ENCODE data around the gene ANKRD40.
A peak's percentile ranks its signal among the peaks of the same experiment; 100 is the strongest.

Gene ANKRD40

DNA sequence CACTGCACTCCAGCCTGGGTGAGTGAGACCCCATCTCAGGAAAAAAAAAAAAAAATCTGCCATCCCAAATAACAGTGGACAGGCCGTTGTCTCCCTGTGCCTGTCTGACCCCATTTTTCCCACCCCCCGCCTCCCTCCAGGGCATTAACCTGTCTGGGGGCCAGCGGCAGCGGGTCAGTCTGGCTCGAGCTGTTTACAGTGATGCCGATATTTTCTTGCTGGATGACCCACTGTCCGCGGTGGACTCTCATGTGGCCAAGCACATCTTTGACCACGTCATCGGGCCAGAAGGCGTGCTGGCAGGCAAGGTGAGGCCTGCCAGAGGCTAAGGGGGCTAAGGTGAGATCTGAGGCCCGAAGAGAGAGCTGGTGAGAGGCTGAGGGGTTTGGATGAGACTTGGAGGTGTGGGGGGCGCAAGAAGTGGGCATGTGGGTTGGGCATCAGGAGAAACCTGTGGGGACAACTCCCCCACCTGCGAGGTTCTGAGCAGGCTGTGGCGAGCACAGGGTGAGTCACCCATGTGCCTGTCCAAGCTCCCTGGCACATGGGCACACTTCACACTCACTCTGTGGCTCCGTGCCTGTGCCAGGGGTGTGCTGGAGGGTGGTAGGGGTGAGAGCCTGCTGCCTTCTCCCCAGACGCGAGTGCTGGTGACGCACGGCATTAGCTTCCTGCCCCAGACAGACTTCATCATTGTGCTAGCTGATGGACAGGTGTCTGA lies 34.7 kb downstream of the ANKRD40 start:
- no peak for DNase-seq (ENCODE audit: low read depth, low spot score)
- Histone ChIP-seq H3K9me3 (ENCODE audit: insufficient read depth, low read length) (no peaks in the 10 kb centered on the region), H3K36me3 (ENCODE audit: insufficient read depth, insufficient read length, low read length) (no peaks in the 10 kb centered on the region), H3K9ac (ENCODE audit: insufficient read length, low read depth) (no peak overlapping the region), H3K27me3 (ENCODE audit: insufficient read depth, insufficient read length) (no peaks in the 10 kb centered on the region), H3K4me1 (ENCODE audit: insufficient read depth, insufficient read length) (peaks cover 9% of the 10 kb centered on the region), H3K4me3 (ENCODE audit: insufficient read length, low read depth) (no peak overlapping the region)
- TF ChIP-seq SUZ12 (IDR thresholded peaks at IDR 0.05; ENCODE audit: extremely low read depth, insufficient read depth, insufficient read length): no peak
- TF ChIP-seq YY1 (IDR thresholded peaks at IDR 0.05; ENCODE audit: insufficient read depth, insufficient read length): no peak
- no peak for TF ChIP-seq ZNF274 (IDR thresholded peaks at IDR 0.05; ENCODE audit: low read depth, low read length)

DNA sequence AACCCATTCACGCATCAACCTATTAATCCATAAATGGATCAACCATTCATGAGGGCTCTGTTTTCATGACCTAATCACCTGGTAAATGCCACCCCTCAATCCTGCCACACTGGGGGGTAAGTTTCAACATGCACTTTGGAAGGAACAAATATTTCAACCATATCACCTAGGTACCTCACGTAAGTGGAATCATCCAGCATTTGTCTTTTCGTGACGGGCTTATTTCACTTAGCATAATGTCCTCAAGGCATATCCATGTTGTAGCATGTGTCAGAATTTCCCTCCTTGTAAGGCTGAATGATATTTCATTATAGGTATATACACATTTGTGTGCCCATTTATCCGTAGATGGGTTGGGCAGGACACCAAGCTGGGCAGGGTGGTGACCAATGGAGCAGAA lies 35.6 kb downstream of the ANKRD40 start:
- Histone ChIP-seq H3K9ac (ENCODE audit: insufficient read length, low read depth) (no peak overlapping the region), H3K36me3 (ENCODE audit: insufficient read depth, insufficient read length, low read length) (no peaks in the 10 kb centered on the region), H3K4me3 (ENCODE audit: insufficient read length, low read depth) (no peak overlapping the region), H3K9me3 (ENCODE audit: insufficient read depth, low read length) (no peaks in the 10 kb centered on the region), H3K4me1 (ENCODE audit: insufficient read depth, insufficient read length) (peaks cover 16% of the 10 kb centered on the region), H3K27me3 (ENCODE audit: insufficient read depth, insufficient read length) (no peaks in the 10 kb centered on the region)
- TF ChIP-seq ZNF274 (IDR thresholded peaks at IDR 0.05; ENCODE audit: low read depth, low read length) (no peak), YY1 (IDR thresholded peaks at IDR 0.05; ENCODE audit: insufficient read depth, insufficient read length) (no peak), SUZ12 (IDR thresholded peaks at IDR 0.05; ENCODE audit: extremely low read depth, insufficient read depth, insufficient read length) (no peak)
- DNase-seq (ENCODE audit: low read depth, low spot score): no peak

DNA sequence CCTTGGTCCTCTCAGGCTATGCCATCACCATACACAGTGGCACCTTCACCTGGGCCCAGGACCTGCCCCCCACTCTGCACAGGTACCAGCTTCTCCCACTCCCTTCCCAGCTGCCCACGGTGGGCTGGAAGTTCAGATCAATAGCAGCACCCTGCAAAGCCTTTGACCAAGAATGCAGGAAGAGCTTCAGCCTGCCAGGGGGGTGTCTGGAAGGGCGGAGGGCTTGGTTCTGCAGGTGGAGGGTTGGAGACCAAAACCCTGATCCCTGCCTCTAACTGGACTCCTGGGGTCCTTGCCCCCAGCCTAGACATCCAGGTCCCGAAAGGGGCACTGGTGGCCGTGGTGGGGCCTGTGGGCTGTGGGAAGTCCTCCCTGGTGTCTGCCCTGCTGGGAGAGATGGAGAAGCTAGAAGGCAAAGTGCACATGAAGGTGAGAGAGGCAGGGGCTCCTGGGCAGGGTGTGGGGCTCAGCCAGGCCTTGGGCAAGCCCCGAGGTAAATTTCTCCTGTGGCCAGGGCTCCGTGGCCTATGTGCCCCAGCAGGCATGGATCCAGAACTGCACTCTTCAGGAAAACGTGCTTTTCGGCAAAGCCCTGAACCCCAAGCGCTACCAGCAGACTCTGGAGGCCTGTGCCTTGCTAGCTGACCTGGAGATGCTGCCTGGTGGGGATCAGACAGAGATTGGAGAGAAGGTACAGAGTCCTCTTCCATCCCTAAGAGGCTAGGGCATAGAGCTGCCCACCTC lies 38.7 kb downstream of the ANKRD40 start:
- Histone ChIP-seq H3K9ac (ENCODE audit: insufficient read length, low read depth) (peak overlapping the region; percentile 33), H3K36me3 (ENCODE audit: insufficient read depth, insufficient read length, low read length) (no peaks in the 10 kb centered on the region), H3K9me3 (ENCODE audit: insufficient read depth, low read length) (no peaks in the 10 kb centered on the region), H3K4me3 (ENCODE audit: insufficient read length, low read depth) (no peak overlapping the region), H3K4me1 (ENCODE audit: insufficient read depth, insufficient read length) (peaks cover 16% of the 10 kb centered on the region), H3K27me3 (ENCODE audit: insufficient read depth, insufficient read length) (no peaks in the 10 kb centered on the region)
- TF ChIP-seq ZNF274 (IDR thresholded peaks at IDR 0.05; ENCODE audit: low read depth, low read length) (no peak), SUZ12 (IDR thresholded peaks at IDR 0.05; ENCODE audit: extremely low read depth, insufficient read depth, insufficient read length) (no peak), YY1 (IDR thresholded peaks at IDR 0.05; ENCODE audit: insufficient read depth, insufficient read length) (no peak)
- no peak for DNase-seq (ENCODE audit: low read depth, low spot score)

DNA sequence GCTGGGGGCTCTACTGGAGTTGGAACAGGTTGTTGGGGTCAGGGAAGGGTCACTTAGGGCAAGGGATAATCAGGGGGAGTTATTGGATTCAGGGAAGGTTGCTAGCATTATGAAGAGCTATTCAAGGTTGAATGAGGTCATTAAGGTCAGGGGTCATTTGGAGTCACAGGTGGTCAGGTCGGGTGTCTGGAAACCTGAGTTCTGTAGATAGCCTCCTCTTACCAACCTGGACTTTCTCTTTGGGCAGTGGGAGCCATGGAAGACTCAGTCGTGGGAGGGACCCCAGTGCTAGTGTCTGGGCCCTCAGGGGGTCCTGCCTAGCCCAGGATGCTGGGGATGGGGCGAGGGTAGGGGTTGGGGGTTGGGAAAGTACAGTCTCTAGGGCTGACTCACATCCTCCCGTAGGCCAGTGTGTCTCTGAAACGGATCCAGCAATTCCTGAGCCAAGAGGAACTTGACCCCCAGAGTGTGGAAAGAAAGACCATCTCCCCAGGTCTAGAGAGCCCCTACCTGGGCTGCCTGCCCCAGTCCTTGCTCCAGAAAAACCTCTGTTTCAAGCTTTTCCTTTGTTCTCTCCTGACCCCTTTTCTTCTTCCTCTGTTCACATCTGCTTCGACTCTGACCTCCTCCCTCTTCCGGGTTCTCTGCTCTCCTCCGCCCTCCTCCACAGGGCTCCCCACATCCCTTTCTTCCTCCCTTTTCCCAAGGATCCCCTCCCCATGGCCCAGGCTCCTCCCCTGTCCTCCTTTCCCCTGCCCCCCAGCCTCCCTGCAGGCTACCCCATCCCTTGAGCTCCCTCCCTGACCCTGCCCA lies 39.5 kb downstream of the ANKRD40 start:
- DNase-seq (ENCODE audit: low read depth, low spot score): no peak
- no peak overlapping the region for H3K4me3 ChIP-seq (ENCODE audit: insufficient read length, low read depth)
- no peaks in the 10 kb centered on the region for H3K9me3 ChIP-seq (ENCODE audit: insufficient read depth, low read length)
- no peak for TF ChIP-seq ZNF274 (IDR thresholded peaks at IDR 0.05; ENCODE audit: low read depth, low read length)
- no peak for TF ChIP-seq SUZ12 (IDR thresholded peaks at IDR 0.05; ENCODE audit: extremely low read depth, insufficient read depth, insufficient read length)
- no peak for TF ChIP-seq YY1 (IDR thresholded peaks at IDR 0.05; ENCODE audit: insufficient read depth, insufficient read length)
- peak overlapping the region; percentile 33 for H3K9ac ChIP-seq (ENCODE audit: insufficient read length, low read depth)
- no peaks in the 10 kb centered on the region for H3K27me3 ChIP-seq (ENCODE audit: insufficient read depth, insufficient read length)
- H3K36me3 ChIP-seq (ENCODE audit: insufficient read depth, insufficient read length, low read length): no peaks in the 10 kb centered on the region
- H3K4me1 ChIP-seq (ENCODE audit: insufficient read depth, insufficient read length): peaks cover 22% of the 10 kb centered on the region

DNA sequence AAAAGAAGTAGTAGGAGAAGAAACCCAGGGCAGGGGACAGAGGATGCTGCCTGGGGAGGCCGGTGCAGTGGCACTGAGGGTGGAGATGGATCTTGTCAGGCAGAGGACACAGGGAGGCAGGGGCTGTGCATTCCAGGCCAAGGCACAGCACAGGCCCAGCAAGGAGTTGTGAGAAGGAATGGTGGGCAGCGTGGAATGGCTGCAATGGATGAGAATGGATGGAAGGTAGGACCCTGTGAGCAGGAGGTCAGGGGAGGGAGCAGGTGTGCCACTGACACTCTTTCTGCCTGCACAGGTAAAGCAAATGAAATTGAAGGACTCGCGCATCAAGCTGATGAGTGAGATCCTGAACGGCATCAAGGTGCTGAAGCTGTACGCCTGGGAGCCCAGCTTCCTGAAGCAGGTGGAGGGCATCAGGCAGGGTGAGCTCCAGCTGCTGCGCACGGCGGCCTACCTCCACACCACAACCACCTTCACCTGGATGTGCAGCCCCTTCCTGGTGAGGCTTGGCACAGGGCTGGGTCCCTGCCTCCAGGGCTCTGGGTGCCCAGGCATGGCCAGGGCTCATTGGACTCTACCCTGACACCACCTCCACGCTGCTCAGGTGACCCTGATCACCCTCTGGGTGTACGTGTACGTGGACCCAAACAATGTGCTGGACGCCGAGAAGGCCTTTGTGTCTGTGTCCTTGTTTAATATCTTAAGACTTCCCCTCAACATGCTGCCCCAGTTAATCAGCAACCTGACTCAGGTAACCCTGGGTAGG lies 40.3 kb downstream of the ANKRD40 start:
- Histone ChIP-seq H3K9ac (ENCODE audit: insufficient read length, low read depth) (no peak overlapping the region), H3K4me3 (ENCODE audit: insufficient read length, low read depth) (no peak overlapping the region), H3K9me3 (ENCODE audit: insufficient read depth, low read length) (no peaks in the 10 kb centered on the region), H3K36me3 (ENCODE audit: insufficient read depth, insufficient read length, low read length) (no peaks in the 10 kb centered on the region), H3K4me1 (ENCODE audit: insufficient read depth, insufficient read length) (peaks cover 22% of the 10 kb centered on the region), H3K27me3 (ENCODE audit: insufficient read depth, insufficient read length) (no peaks in the 10 kb centered on the region)
- TF ChIP-seq YY1 (IDR thresholded peaks at IDR 0.05; ENCODE audit: insufficient read depth, insufficient read length) (no peak), ZNF274 (IDR thresholded peaks at IDR 0.05; ENCODE audit: low read depth, low read length) (no peak), SUZ12 (IDR thresholded peaks at IDR 0.05; ENCODE audit: extremely low read depth, insufficient read depth, insufficient read length) (no peak)
- DNase-seq (ENCODE audit: low read depth, low spot score): no peak

DNA sequence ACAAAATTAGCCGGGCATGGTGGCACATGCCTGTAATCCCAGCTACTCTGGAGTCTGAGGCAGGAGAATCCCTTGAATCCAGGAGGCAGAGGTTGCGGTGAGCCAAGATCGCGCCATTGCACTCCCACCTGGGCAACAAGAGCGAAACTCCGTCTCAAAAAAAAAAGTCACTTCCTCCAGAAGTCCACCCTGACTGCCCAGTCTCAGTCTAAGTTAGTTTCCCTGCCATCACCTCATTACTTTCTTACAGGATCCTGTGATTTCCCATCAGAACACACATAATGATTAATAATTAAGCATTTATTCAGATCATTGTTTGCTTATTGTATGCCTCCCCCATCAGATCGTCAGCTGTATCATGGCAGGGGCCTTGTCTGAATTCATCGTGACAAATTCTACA lies 41.4 kb downstream of the ANKRD40 start:
- no peaks in the 10 kb centered on the region for H3K36me3 ChIP-seq (ENCODE audit: insufficient read depth, insufficient read length, low read length)
- H3K4me3 ChIP-seq (ENCODE audit: insufficient read length, low read depth): no peak overlapping the region
- no peaks in the 10 kb centered on the region for H3K9me3 ChIP-seq (ENCODE audit: insufficient read depth, low read length)
- no peak overlapping the region for H3K9ac ChIP-seq (ENCODE audit: insufficient read length, low read depth)
- H3K27me3 ChIP-seq (ENCODE audit: insufficient read depth, insufficient read length): no peaks in the 10 kb centered on the region
- TF ChIP-seq SUZ12 (IDR thresholded peaks at IDR 0.05; ENCODE audit: extremely low read depth, insufficient read depth, insufficient read length) (no peak), YY1 (IDR thresholded peaks at IDR 0.05; ENCODE audit: insufficient read depth, insufficient read length) (no peak), ZNF274 (IDR thresholded peaks at IDR 0.05; ENCODE audit: low read depth, low read length) (no peak)
- peaks cover 31% of the 10 kb centered on the region for H3K4me1 ChIP-seq (ENCODE audit: insufficient read depth, insufficient read length)
- no peak for DNase-seq (ENCODE audit: low read depth, low spot score)
